Hepatocyte (in vitro differentiated cells): ENCODE measurements around the gene LFNG. TPM values are rescaled to one million over a fixed set of nuclear protein-coding genes. Genes with fewer than 3 reads are reported as not detected.

Experiments
- DNase-seq: peaks from one replicate; pipeline ENCODE4 v3.0.0-alpha.2; 2016; ENCODE audit warnings: low spot score
- H2AFZ ChIP-seq: fragments of 200-600 bp; sonication (generic); 2 replicates; pipeline ENCODE4 v1.6.0; 2016; ENCODE audit warnings: antibody characterized with exemption, mild to moderate bottlenecking
- H3K27ac ChIP-seq: fragments of 200-600 bp; sonication (generic); 2 replicates; pipeline ENCODE4 v1.5.1; 2016; ENCODE audit warnings: mild to moderate bottlenecking
- H3K27me3 ChIP-seq: fragments of 200-600 bp; sonication (generic); 2 replicates; pipeline ENCODE4 v1.6.1; 2016
- H3K36me3 ChIP-seq: fragments of 200-600 bp; sonication (generic); replicated peaks from 2 replicates; pipeline ENCODE4 v1.5.1; 2016; ENCODE audit warnings: low read depth; ENCODE audit not compliant: insufficient read depth
- H3K4me1 ChIP-seq: fragments of 200-600 bp; sonication (generic); 2 replicates; pipeline ENCODE4 v1.5.1; 2016; ENCODE audit warnings: mild to moderate bottlenecking, moderate library complexity; ENCODE audit not compliant: insufficient read depth
- H3K4me2 ChIP-seq: fragments of 200-600 bp; sonication (generic); 2 replicates; pipeline ENCODE4 v1.6.0; 2016
- H3K4me3 ChIP-seq: fragments of 200-600 bp; sonication (generic); 2 replicates; pipeline ENCODE4 v1.5.1; 2016; ENCODE audit warnings: mild to moderate bottlenecking
- H3K79me2 ChIP-seq: fragments of 200-600 bp; sonication (generic); 2 replicates; pipeline ENCODE4 v1.6.0; 2017; ENCODE audit warnings: mild to moderate bottlenecking
- H3K9me2 ChIP-seq: fragments of 200-600 bp; sonication (generic); replicated peaks from 2 replicates; pipeline ENCODE4 v1.6.0; 2017; ENCODE audit warnings: mild to moderate bottlenecking; ENCODE audit not compliant: insufficient read depth
- H3K9me3 ChIP-seq: fragments of 200-600 bp; sonication (generic); 2 replicates; pipeline ENCODE4 v1.5.1; 2016; ENCODE audit warnings: low read depth, mild to moderate bottlenecking
- H4K20me1 ChIP-seq: fragments of 200-600 bp; sonication (generic); 2 replicates; pipeline ENCODE4 v1.6.0; 2016; ENCODE audit warnings: mild to moderate bottlenecking; ENCODE audit not compliant: insufficient read depth, poor library complexity, severe bottlenecking
- CTCF ChIP-seq: fragments of 200-600 bp; sonication (generic); IDR thresholded peaks from 2 replicates; pipeline ENCODE4 v1.5.1; 2016; ENCODE audit warnings: antibody characterized with exemption, mild to moderate bottlenecking; ENCODE audit not compliant: poor library complexity
- EZH2 ChIP-seq: fragments of 200-600 bp; sonication (generic); IDR thresholded peaks from 2 replicates; pipeline ENCODE4 v1.6.1; 2016; ENCODE audit warnings: antibody characterized with exemption, mild to moderate bottlenecking, borderline replicate concordance
- EZH2phosphoT487 ChIP-seq: fragments of 200-600 bp; sonication (generic); IDR thresholded peaks from one replicate; pipeline ENCODE4 v1.6.1; 2018; ENCODE audit warnings: antibody characterized with exemption, mild to moderate bottlenecking, low read depth, moderate library complexity; ENCODE audit not compliant: unreplicated experiment, severe bottlenecking
- WGBS: methylation state at CpG from one replicate; pipeline ENCODE4 v1.1.6; 2016; ENCODE audit warnings: low lambda C conversion rate; ENCODE audit errors: missing lambda C conversion rate; 5-methylcytosine and 5-hydroxymethylcytosine counted together
- microRNA-seq: library from miRNA; unstranded; fragments of <30 nt; microRNA quantifications from one replicate; pipeline ENCODE4, GENCODE V29; 2017
- polyA plus RNA-seq: library from polyadenylated mRNA; unstranded; fragments of >200 nt; fragmentation: Nextera tagmentation; extraction: Ambion mirVana; gene quantifications from 2 replicates; pipeline ENCODE4 v1.2.1, GENCODE V29; 2016
- small RNA-seq: library from RNA; depleted of rRNA; stranded (forward); fragments of <200 nt; gene quantifications from one replicate; pipeline ENCODE3, GENCODE V24; 2014
- total RNA-seq: library from RNA; depleted of rRNA; stranded (reverse); fragments of >200 nt; gene quantifications from 2 replicates; pipeline ENCODE4 v1.2.3, GENCODE V29; 2014

The LFNG gene
- total and polyA plus RNA-seq, 2 experiments from 2014 or later = 1.2 to 4.5 TPM

GRCh38 chr7:2575733-2576340 is 56.3 kb downstream of the LFNG start:
- H3K27me3 ChIP-seq = no peaks in the 10 kb centered on the region
- no peaks in the 10 kb centered on the region for H3K9me3 ChIP-seq
- H3K9me2 ChIP-seq = no peaks in the 10 kb centered on the region
- no peak overlapping the region for H2AFZ ChIP-seq
- no peaks in the 10 kb centered on the region for H3K79me2 ChIP-seq
- H3K4me3 ChIP-seq = no peak overlapping the region
- no peaks in the 10 kb centered on the region for H3K36me3 ChIP-seq
- no peak overlapping the region for H3K4me2 ChIP-seq
- no peak for TF ChIP-seq CTCF
- no peak for TF ChIP-seq EZH2phosphoT487
- TF ChIP-seq EZH2 = no peak
- no peak for DNase-seq
- 95% methylated on average over 21 of the region's 21 CpGs for WGBS
- no peaks in the 10 kb centered on the region for H4K20me1 ChIP-seq
- H3K4me1 ChIP-seq = peaks cover 10% of the 10 kb centered on the region
- H3K27ac ChIP-seq = no peak overlapping the region

DNA sequence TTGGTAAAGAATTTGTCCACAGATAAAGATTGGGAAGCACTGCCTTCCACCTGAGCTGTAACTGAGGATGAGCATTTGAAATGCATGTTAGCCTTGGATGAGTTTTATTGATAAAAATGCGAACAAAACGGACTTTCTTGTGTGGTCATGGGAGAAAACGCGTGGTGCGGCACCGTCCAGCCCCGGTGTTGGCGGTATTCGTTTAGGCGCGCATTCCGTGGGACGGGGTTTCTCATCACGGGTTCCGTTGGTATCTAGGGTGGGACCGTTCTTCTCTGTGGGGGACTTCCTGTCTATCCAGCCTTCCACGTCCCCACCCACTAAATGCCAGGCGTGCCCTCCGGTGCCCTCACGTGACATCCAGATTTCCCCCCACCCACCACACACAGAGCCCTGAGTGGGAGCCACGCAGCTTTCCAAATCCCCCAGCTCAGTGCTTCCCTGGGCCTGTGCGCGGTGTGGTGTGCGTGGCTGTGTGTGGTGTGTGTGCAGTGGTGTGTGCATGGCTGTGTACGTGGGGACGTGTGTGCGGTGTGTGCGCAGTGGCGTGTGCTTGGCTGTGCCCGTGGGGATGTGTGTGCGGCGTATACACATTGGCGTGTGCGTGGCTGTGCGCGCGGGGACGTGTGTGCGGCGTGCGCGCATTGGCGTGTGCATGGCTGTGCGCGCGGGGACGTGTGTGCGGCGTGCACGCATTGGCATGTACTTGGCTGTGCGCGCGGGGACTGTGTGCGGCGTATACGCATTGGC is 57.3 kb downstream of the LFNG start:
- no peak overlapping the region for H3K4me2 ChIP-seq
- WGBS = 96% methylated on average over 34 of the region's 56 CpGs
- no peak overlapping the region for H3K27ac ChIP-seq
- H2AFZ ChIP-seq = no peak overlapping the region
- H3K27me3 ChIP-seq = no peaks in the 10 kb centered on the region
- H3K9me3 ChIP-seq = no peaks in the 10 kb centered on the region
- H3K79me2 ChIP-seq = no peaks in the 10 kb centered on the region
- peaks cover 5% of the 10 kb centered on the region for H3K4me1 ChIP-seq
- no peak for TF ChIP-seq EZH2
- no peak for TF ChIP-seq EZH2phosphoT487
- no peak for TF ChIP-seq CTCF
- no peaks in the 10 kb centered on the region for H3K9me2 ChIP-seq
- no peak overlapping the region for H3K4me3 ChIP-seq
- H4K20me1 ChIP-seq = no peaks in the 10 kb centered on the region
- no peak for DNase-seq
- H3K36me3 ChIP-seq = no peaks in the 10 kb centered on the region

Small RNA genes lying within 50 kb of the gene (microRNA-seq; reads per million reads assigned to microRNA genes)
- gene MIR4648 = not detected

Small RNA genes lying within 50 kb of the gene (small RNA-seq; reads per million reads assigned to genes)
- gene MIR4648 = not detected

Other genes starting within 250 kb of the LFNG start
- 24.7 and 32.0 TPM in 2 replicates for gene SNX8, start 205.3 kb upstream of the LFNG start, total RNA-seq
- gene SNX8, start 205.3 kb upstream of the LFNG start, polyA plus RNA-seq = 81.4 and 98.0 TPM in 2 replicates
- 122 and 131 TPM in 2 replicates for gene EIF3B, start 164.9 kb upstream of the LFNG start, total RNA-seq
- 139 and 145 TPM in 2 replicates for gene EIF3B, start 164.9 kb upstream of the LFNG start, polyA plus RNA-seq
- gene CHST12, start 116.2 kb upstream of the LFNG start, total RNA-seq = 7.2 and 8.4 TPM in 2 replicates
- gene CHST12, start 116.2 kb upstream of the LFNG start, polyA plus RNA-seq = 21.5 and 23.2 TPM in 2 replicates
- gene GRIFIN, start 43.4 kb upstream of the LFNG start, total RNA-seq = not detected in 2 replicates
- gene GRIFIN, start 43.4 kb upstream of the LFNG start, polyA plus RNA-seq = not detected in 2 replicates
- gene BRAT1, start 35.8 kb downstream of the LFNG start, total RNA-seq = 15.7 and 19.2 TPM in 2 replicates
- 37.8 and 45.0 TPM in 2 replicates for gene BRAT1, start 35.8 kb downstream of the LFNG start, polyA plus RNA-seq
- 8.2 and 13.3 TPM in 2 replicates for gene IQCE, start 39.2 kb downstream of the LFNG start, total RNA-seq
- 10.0 and 11.8 TPM in 2 replicates for gene IQCE, start 39.2 kb downstream of the LFNG start, polyA plus RNA-seq
- 35.8 and 46.3 TPM in 2 replicates for gene TTYH3, start 112.2 kb downstream of the LFNG start, total RNA-seq
- 101 and 108 TPM in 2 replicates for gene TTYH3, start 112.2 kb downstream of the LFNG start, polyA plus RNA-seq
- not detected in 2 replicates for gene AMZ1, start 168.4 kb downstream of the LFNG start, total RNA-seq
- gene AMZ1, start 168.4 kb downstream of the LFNG start, polyA plus RNA-seq = 1.4 TPM in 1 of 2 replicates, not detected in the other